ENCODE data around the gene XAB2. TPM values are rescaled to one million over a fixed set of nuclear protein-coding genes. Genes with fewer than 3 reads are reported as not detected.

XAB2 gene
- total RNA-seq, 1 donor from 2014 or later, result 28.1 TPM

DNA sequence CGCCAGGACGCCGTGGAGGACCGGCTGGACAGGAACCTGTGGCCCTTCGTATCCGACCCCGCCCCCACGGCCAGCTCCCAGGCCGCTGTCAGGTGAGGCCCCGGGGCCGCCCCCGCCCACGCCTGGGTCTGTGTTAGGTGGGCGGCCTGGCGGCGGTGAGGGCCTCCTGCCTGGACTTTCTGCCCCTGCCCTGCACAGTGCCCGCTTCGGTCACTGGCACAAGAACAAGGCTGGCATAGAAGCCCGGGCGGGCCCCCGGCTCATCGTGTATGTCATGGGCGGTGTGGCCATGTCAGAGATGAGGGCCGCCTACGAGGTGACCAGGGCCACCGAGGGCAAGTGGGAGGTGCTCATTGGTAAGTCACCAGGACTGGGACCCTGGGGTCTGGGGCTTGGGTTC is 17.8 kb upstream of the XAB2 start:
- H4K20me1 ChIP-seq (ENCODE audit: insufficient read depth, low read length), result no peaks in the 10 kb centered on the region
- no peak overlapping the region for H3K4me3 Mint-ChIP-seq (ENCODE audit: unreplicated experiment)
- H3K27me3 ChIP-seq (ENCODE audit: insufficient read depth, low read length), result peaks cover 2% of the 10 kb centered on the region
- DNase-seq (ENCODE audit: low read depth), result no peak
- TF ChIP-seq, protein P1, sequence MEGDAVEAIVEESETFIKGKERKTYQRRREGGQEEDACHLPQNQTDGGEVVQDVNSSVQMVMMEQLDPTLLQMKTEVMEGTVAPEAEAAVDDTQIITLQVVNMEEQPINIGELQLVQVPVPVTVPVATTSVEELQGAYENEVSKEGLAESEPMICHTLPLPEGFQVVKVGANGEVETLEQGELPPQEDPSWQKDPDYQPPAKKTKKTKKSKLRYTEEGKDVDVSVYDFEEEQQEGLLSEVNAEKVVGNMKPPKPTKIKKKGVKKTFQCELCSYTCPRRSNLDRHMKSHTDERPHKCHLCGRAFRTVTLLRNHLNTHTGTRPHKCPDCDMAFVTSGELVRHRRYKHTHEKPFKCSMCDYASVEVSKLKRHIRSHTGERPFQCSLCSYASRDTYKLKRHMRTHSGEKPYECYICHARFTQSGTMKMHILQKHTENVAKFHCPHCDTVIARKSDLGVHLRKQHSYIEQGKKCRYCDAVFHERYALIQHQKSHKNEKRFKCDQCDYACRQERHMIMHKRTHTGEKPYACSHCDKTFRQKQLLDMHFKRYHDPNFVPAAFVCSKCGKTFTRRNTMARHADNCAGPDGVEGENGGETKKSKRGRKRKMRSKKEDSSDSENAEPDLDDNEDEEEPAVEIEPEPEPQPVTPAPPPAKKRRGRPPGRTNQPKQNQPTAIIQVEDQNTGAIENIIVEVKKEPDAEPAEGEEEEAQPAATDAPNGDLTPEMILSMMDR (IDR thresholded peaks at IDR 0.05; ENCODE audit: insufficient read depth, low read depth, low read length), result no peak
- no peak for TF ChIP-seq EZH2 (IDR thresholded peaks at IDR 0.05; ENCODE audit: insufficient read depth, low read length)
- peaks cover 16% of the 10 kb centered on the region for H3K27me3 Mint-ChIP-seq (ENCODE audit: low read depth, unreplicated experiment)
- H3K9me3 ChIP-seq (ENCODE audit: insufficient read depth, low read depth, low read length), result no peaks in the 10 kb centered on the region
- H3K4me1 Mint-ChIP-seq (ENCODE audit: low read depth, unreplicated experiment), result no peaks in the 10 kb centered on the region
- H3K9ac ChIP-seq (ENCODE audit: low read length), result no peak overlapping the region
- no peaks in the 10 kb centered on the region for H3K36me3 ChIP-seq (ENCODE audit: insufficient read depth, low read length)
- H3K4me2 ChIP-seq (ENCODE audit: low read length), result no peak overlapping the region
- H3K36me3 Mint-ChIP-seq (ENCODE audit: low read depth, unreplicated experiment), result peaks cover 1% of the 10 kb centered on the region
- H3K27ac Mint-ChIP-seq (ENCODE audit: unreplicated experiment), result no peak overlapping the region
- H3K27ac ChIP-seq (ENCODE audit: low read depth, low read length), result no peak overlapping the region
- no peaks in the 10 kb centered on the region for H3K4me1 ChIP-seq (ENCODE audit: insufficient read depth, low read length)
- H2AFZ ChIP-seq (ENCODE audit: low read depth, low read length), result no peak overlapping the region
- H3K79me2 ChIP-seq (ENCODE audit: insufficient read depth, low read length), result no peaks in the 10 kb centered on the region
- no peak overlapping the region for H3K4me3 ChIP-seq (ENCODE audit: insufficient read depth, low read depth, low read length)
- no peaks in the 10 kb centered on the region for H3K9me3 Mint-ChIP-seq (ENCODE audit: unreplicated experiment)
- FAIRE-seq, result no peak

DNA sequence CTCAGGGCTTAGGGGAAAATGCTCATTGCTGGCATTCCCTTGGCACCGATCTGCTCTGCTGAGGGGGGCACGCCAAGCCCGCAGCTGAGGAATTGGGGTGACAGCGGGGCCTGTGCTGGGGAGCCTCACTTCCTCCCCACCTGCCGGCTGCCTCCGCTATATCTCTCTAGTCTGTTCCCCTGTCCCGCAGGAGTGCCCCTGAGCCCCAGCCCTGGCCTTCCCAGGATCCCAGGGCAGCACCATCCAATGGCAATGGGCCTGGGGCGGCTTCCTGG is 17.0 kb upstream of the XAB2 start:
- Histone ChIP-seq H3K27ac (ENCODE audit: low read depth, low read length) (no peak overlapping the region), H3K9me3 (ENCODE audit: insufficient read depth, low read depth, low read length) (no peaks in the 10 kb centered on the region), H3K9ac (ENCODE audit: low read length) (no peak overlapping the region), H3K4me1 (ENCODE audit: insufficient read depth, low read length) (no peaks in the 10 kb centered on the region), H3K27me3 (ENCODE audit: insufficient read depth, low read length) (peaks cover 2% of the 10 kb centered on the region), H4K20me1 (ENCODE audit: insufficient read depth, low read length) (no peaks in the 10 kb centered on the region), H2AFZ (ENCODE audit: low read depth, low read length) (no peak overlapping the region), H3K4me3 (ENCODE audit: insufficient read depth, low read depth, low read length) (no peak overlapping the region), H3K79me2 (ENCODE audit: insufficient read depth, low read length) (no peaks in the 10 kb centered on the region), H3K4me2 (ENCODE audit: low read length) (no peak overlapping the region), H3K36me3 (ENCODE audit: insufficient read depth, low read length) (no peaks in the 10 kb centered on the region)
- Mint-ChIP-seq H3K27me3 (ENCODE audit: low read depth, unreplicated experiment) (peaks cover 11% of the 10 kb centered on the region), H3K27ac (ENCODE audit: unreplicated experiment) (no peak overlapping the region), H3K36me3 (ENCODE audit: low read depth, unreplicated experiment) (peaks cover 1% of the 10 kb centered on the region), H3K9me3 (ENCODE audit: unreplicated experiment) (no peaks in the 10 kb centered on the region), H3K4me1 (ENCODE audit: low read depth, unreplicated experiment) (no peaks in the 10 kb centered on the region), H3K4me3 (ENCODE audit: unreplicated experiment) (no peak overlapping the region)
- DNase-seq (ENCODE audit: low read depth), result no peak
- no peak for FAIRE-seq
- TF ChIP-seq, protein P1 (IDR thresholded peaks at IDR 0.05; ENCODE audit: insufficient read depth, low read depth, low read length), result no peak
- TF ChIP-seq EZH2 (IDR thresholded peaks at IDR 0.05; ENCODE audit: insufficient read depth, low read length), result no peak

DNA sequence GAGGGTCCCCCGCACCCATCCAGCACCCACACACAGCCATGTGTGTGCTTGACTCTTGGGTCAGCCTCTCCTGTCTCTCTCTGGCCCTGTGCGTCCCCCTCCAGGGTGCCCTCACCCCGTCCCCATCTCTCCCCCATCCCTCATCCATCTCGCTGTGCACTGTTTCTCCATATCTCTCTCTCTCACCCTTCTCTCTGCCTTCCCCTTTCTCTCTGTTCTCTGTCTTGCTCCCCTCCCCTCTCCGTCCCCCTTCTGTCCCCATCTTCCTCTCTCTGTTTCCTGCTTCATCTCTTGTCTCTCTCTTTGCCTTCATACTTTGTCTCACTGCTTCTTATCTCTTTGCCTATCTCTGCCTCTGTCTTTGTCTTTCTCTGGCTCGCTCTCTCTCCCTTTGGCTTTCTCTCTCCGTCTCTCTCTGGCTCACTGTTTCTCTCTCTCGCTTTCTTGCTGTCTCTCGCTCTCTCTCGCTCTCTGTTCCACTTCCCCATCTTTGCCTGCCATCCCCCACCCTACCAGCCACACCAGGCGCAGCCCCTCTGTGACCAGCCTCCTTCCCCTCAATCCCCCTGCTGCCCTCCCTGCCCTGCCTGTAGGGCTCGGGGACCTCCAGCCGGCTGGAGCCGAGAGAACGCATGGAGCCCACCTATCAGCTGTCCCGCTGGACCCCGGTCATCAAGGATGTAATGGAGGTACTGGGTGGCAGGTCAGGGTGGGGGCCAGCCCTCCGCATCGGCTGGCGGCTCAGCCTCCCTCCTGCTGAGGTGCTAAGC is 16.5 kb upstream of the XAB2 start:
- Mint-ChIP-seq H3K9me3 (ENCODE audit: unreplicated experiment) (no peaks in the 10 kb centered on the region), H3K36me3 (ENCODE audit: low read depth, unreplicated experiment) (peaks cover 1% of the 10 kb centered on the region), H3K27ac (ENCODE audit: unreplicated experiment) (no peak overlapping the region), H3K4me1 (ENCODE audit: low read depth, unreplicated experiment) (no peaks in the 10 kb centered on the region), H3K27me3 (ENCODE audit: low read depth, unreplicated experiment) (peaks cover 8% of the 10 kb centered on the region), H3K4me3 (ENCODE audit: unreplicated experiment) (no peak overlapping the region)
- no peak overlapping the region for H3K27ac ChIP-seq (ENCODE audit: low read depth, low read length)
- no peak for TF ChIP-seq EZH2 (IDR thresholded peaks at IDR 0.05; ENCODE audit: insufficient read depth, low read length)
- TF ChIP-seq, protein P1 (IDR thresholded peaks at IDR 0.05; ENCODE audit: insufficient read depth, low read depth, low read length), result no peak
- no peak overlapping the region for H2AFZ ChIP-seq (ENCODE audit: low read depth, low read length)
- no peaks in the 10 kb centered on the region for H4K20me1 ChIP-seq (ENCODE audit: insufficient read depth, low read length)
- H3K4me2 ChIP-seq (ENCODE audit: low read length), result no peak overlapping the region
- no peaks in the 10 kb centered on the region for H3K4me1 ChIP-seq (ENCODE audit: insufficient read depth, low read length)
- H3K4me3 ChIP-seq (ENCODE audit: insufficient read depth, low read depth, low read length), result no peak overlapping the region
- H3K27me3 ChIP-seq (ENCODE audit: insufficient read depth, low read length), result peaks cover 1% of the 10 kb centered on the region
- no peaks in the 10 kb centered on the region for H3K36me3 ChIP-seq (ENCODE audit: insufficient read depth, low read length)
- no peaks in the 10 kb centered on the region for H3K79me2 ChIP-seq (ENCODE audit: insufficient read depth, low read length)
- no peak for DNase-seq (ENCODE audit: low read depth)
- no peak for FAIRE-seq
- H3K9ac ChIP-seq (ENCODE audit: low read length), result no peak overlapping the region
- H3K9me3 ChIP-seq (ENCODE audit: insufficient read depth, low read depth, low read length), result no peaks in the 10 kb centered on the region
